Mucosa of descending colon (tissue), 3 donors: ENCODE results near the gene TAOK3. TPM values are rescaled to one million over a fixed set of nuclear protein-coding genes. Genes with fewer than 3 reads are reported as not detected.
A peak's percentile ranks its signal among the peaks of the same experiment; 100 is the strongest.

Experiments used
- ATAC-seq: fragments of 200-7000 bp; cut with Tn5 transposase; one replicate; pipeline ENCODE4 v1.9.1; 2020; ENCODE audit warnings: mild to moderate bottlenecking, moderate library complexity
- DNase-seq, 3 donors: peaks; one replicate each; pipeline ENCODE4 v3.0.0-alpha.2; 2020
- H3K36me3 ChIP-seq: fragments of 200-600 bp; one replicate; pipeline ENCODE4 v1.8.0; 2021; ENCODE audit warnings: low read depth, mild to moderate bottlenecking
- H3K4me1 ChIP-seq: fragments of 200-600 bp; one replicate; pipeline ENCODE4 v1.8.0; 2021; ENCODE audit warnings: low read depth, mild to moderate bottlenecking
- H3K4me3 ChIP-seq: fragments of 200-600 bp; one replicate; pipeline ENCODE4 v1.8.0; 2021; ENCODE audit warnings: mild to moderate bottlenecking
- H3K9me3 ChIP-seq: fragments of 200-600 bp; one replicate; pipeline ENCODE4 v1.8.0; 2021; ENCODE audit warnings: mild to moderate bottlenecking
- CTCF ChIP-seq: fragments of 200-600 bp; IDR thresholded peaks from one replicate; pipeline ENCODE4 v1.8.0; 2022; ENCODE audit warnings: antibody characterized with exemption, mild to moderate bottlenecking
- intact Hi-C, 2 donors: fragments of 100-400 bp; cut with DNase I in 1 of 2; cut with micrococcal nuclease in 1 of 2; formaldehyde crosslinking; loops; one replicate each; pipeline versions ENCODE4 v1.11.0 to v1.11.1; 2022; cut with DNase I, micrococcal nuclease
- total RNA-seq, 3 donors: library from RNA; stranded (reverse); fragmentation: NEBNext Ultra II Directional in 2 of 3; extraction: Animal tissue kit (Norgen Biotek cat#: 25700) in 2 of 3; gene quantifications; one replicate each; pipeline versions ENCODE4 v1.2.1 to v1.2.4, GENCODE V29; 2021 to 2023
- donor health status: DM: no; HTN: no; CAD: no; lungs with moderate emphysema.
- donor health status: DM: no; HTN: no; CAD: no.
- donor health status: DM: no; HTN: yes; CAD: no.

The TAOK3 gene
- total RNA-seq, 3 donors from 2014 or later: 49.5 to 72.3 (median 52.8) TPM

- peaks cover 28% of the 10 kb centered on the region for H3K4me1 ChIP-seq
- intact Hi-C loops: loop anchor here (5.0 to 10.0 kb wide), 2 partner anchors 191 to 193 kb away; no protein-coding TSS in a partner anchor
- no peaks in the 10 kb centered on the region for H3K36me3 ChIP-seq
- no peak for ATAC-seq
- no peak for TF ChIP-seq CTCF
- no peak overlapping the region for H3K4me3 ChIP-seq
- H3K9me3 ChIP-seq: no peaks in the 10 kb centered on the region
- no peak for DNase-seq
Measured at GRCh38 chr12:118375348-118375747, 2.6 kb upstream of the TAOK3 start.

- ATAC-seq (no peak), DNase-seq (no peak)
- intact Hi-C loops: loop anchor here (5.0 to 10.0 kb wide), 2 partner anchors 190 to 193 kb away; no protein-coding TSS in a partner anchor
- no peak for TF ChIP-seq CTCF
- Histone ChIP-seq H3K4me1 (peaks cover 28% of the 10 kb centered on the region), H3K9me3 (no peaks in the 10 kb centered on the region), H3K36me3 (no peaks in the 10 kb centered on the region), H3K4me3 (no peak overlapping the region)
Measured at GRCh38 chr12:118374909-118375308, 2.2 kb upstream of the TAOK3 start.

DNA sequence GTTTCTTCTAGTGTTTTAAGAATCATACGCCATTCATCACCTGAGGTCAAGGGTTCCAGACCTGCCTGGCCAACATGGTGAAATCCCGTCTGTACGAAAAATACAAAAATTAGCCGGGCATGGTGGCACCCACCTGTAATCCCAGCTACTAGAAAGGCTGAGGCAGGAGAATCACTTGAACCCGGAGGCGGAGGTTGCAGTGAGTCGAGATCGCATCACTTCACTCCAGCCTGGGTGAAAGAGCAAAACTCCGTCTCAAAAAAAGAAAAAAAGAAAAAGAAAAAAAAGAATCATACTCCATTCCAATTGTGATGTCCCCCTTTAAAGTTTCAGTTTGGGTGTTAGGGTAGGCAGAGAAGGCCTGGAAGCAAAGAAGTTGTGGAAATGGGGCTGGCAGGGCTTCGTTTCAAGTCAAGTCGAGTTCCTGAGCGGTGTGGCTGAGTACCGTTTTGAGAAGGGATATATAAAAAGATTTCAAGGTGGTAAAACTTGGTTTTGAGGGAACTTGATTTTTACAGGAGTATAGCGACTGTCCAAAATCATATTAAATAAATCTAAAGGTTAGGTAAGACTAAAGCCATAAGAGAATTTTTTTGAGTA lies 1.5 kb upstream of the TAOK3 start:
- H3K36me3 ChIP-seq: no peaks in the 10 kb centered on the region
- no peak for ATAC-seq
- TF ChIP-seq CTCF: no peak
- peaks cover 28% of the 10 kb centered on the region for H3K4me1 ChIP-seq
- DNase-seq: no peak
- no peak overlapping the region for H3K4me3 ChIP-seq
- intact Hi-C loops: loop anchor here in 1 of 2 donors (10.0 kb wide), 1 partner anchor 189 kb away; no protein-coding TSS in a partner anchor
- H3K9me3 ChIP-seq: no peaks in the 10 kb centered on the region

- no peak for TF ChIP-seq CTCF
- Histone ChIP-seq H3K36me3 (no peaks in the 10 kb centered on the region), H3K9me3 (no peaks in the 10 kb centered on the region), H3K4me3 (no peak overlapping the region), H3K4me1 (peaks cover 28% of the 10 kb centered on the region)
- intact Hi-C loops: loop anchor here in 1 of 2 donors (10.0 kb wide), 1 partner anchor 189 kb away; no protein-coding TSS in a partner anchor
- DNase-seq (peak in 1 of 3 donors; percentile 40), ATAC-seq (no peak)
Measured at GRCh38 chr12:118373616-118374015, 909 bp upstream of the TAOK3 start.

DNA sequence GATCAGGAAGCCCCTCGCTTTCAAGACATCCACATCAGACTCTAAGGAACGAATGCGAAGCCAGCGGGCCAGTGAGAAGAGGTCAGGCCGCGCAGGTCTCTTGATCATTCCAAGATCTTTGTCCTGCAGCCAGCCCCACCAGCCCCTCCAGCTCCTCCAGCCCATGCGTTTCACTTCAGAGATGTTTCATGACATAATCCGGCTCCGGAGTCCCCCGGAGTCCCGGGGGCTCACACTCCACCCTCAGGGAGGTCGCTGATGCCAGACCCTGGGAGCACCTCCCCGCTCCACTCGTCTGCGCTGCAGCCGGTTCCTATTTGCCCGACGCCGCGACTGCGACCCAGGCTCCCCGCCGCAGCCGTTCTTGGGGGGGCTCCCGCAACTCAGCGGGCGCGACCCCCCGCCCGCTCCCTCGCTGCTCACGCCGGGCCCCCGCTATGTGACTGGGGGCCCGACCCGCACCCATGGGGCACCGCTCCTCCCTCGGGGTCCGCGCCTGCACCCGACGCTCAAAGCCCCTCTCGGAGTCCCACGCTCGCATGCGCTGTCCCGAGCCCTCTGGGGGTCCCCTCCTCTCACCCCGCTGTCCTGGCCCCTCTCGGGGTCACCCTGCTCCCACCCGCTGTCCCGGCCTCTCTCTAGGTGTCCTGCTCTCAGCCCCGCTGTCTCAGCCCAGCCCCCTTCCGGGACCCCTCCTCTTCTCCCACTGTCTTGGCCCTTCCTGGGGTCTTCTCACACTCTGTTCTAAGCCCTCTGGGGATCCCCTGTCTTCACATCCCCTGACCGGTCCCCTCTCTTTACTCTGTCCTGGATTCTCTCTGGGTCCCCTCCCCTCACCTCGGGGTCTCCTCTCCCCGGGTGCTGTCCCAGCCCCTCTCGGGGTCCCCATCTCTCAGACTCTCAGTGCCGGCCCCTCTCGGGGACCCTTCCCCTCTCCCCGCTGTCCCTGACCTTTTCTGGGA lies 1.1 kb downstream of the TAOK3 start:
- Histone ChIP-seq H3K4me3 (peak overlapping the region; percentile 70), H3K4me1 (peaks cover 18% of the 10 kb centered on the region), H3K36me3 (no peaks in the 10 kb centered on the region), H3K9me3 (no peaks in the 10 kb centered on the region)
- intact Hi-C loops: loop anchor here in 1 of 2 donors (10.0 kb wide), 1 partner anchor 187 kb away; no protein-coding TSS in a partner anchor
- ATAC-seq (no peak), DNase-seq (peak; percentile 41 to 69 (median 57))
- no peak for TF ChIP-seq CTCF
